Iris pigment epithelial cell (primary cell): ENCODE data around the gene THSD4.
A peak's percentile ranks its signal among the peaks of the same experiment; 100 is the strongest.

ENCODE experiments used
- DNase-seq: peaks from one replicate; pipeline ENCODE4 v3.0.0-alpha.2; 2011; ENCODE audit warnings: low read depth

THSD4 gene

GRCh38 chr15:71225851-71226250 is 110.6 kb downstream of the THSD4 start:
- no peak for DNase-seq

GRCh38 chr15:71226536-71227455 is 111.5 kb downstream of the THSD4 start:
- no peak for DNase-seq

- DNase-seq, result peak; percentile 59
Measured at GRCh38 chr15:71228403-71228802, 113.1 kb downstream of the THSD4 start.

GRCh38 chr15:71230303-71230702 is 115.0 kb downstream of the THSD4 start:
- DNase-seq, result no peak

GRCh38 chr15:71231758-71232157 is 116.5 kb downstream of the THSD4 start:
- DNase-seq, result no peak

- DNase-seq, result no peak
Measured at GRCh38 chr15:71232411-71232810, 117.1 kb downstream of the THSD4 start.

- peak; percentile 99 for DNase-seq
Measured at GRCh38 chr15:71237456-71238188, 122.4 kb downstream of the THSD4 start.

- no peak for DNase-seq
Measured at GRCh38 chr15:71238926-71239325, 123.7 kb downstream of the THSD4 start.

GRCh38 chr15:71239592-71240364 is 124.5 kb downstream of the THSD4 start:
- DNase-seq, result no peak

GRCh38 chr15:71242292-71242691 is 127.0 kb downstream of the THSD4 start:
- no peak for DNase-seq

GRCh38 chr15:71244250-71244649 is 129.0 kb downstream of the THSD4 start:
- DNase-seq, result no peak

- no peak for DNase-seq
Measured at GRCh38 chr15:71245588-71245987, 130.3 kb downstream of the THSD4 start.

GRCh38 chr15:71248386-71248785 is 133.1 kb downstream of the THSD4 start:
- DNase-seq, result no peak

- DNase-seq, result no peak
Measured at GRCh38 chr15:71249986-71250385, 134.7 kb downstream of the THSD4 start.

GRCh38 chr15:71250936-71251583 is 135.8 kb downstream of the THSD4 start:
- no peak for DNase-seq

GRCh38 chr15:71251584-71252043 is 136.3 kb downstream of the THSD4 start:
- peak; percentile 41 for DNase-seq

- peak; percentile 80 for DNase-seq
Measured at GRCh38 chr15:71252044-71252739, 136.9 kb downstream of the THSD4 start.

GRCh38 chr15:71252740-71253047 is 137.4 kb downstream of the THSD4 start:
- DNase-seq, result no peak

GRCh38 chr15:71254491-71254890 is 139.2 kb downstream of the THSD4 start:
- DNase-seq, result no peak

GRCh38 chr15:71256934-71257664 is 141.8 kb downstream of the THSD4 start:
- DNase-seq, result no peak

- DNase-seq, result no peak
Measured at GRCh38 chr15:71259866-71260265, 144.6 kb downstream of the THSD4 start.
